Spleen (tissue), 11 donors: Measurements from ENCODE around the gene SYNDIG1. TPM values are rescaled to one million over a fixed set of nuclear protein-coding genes. Genes with fewer than 3 reads are reported as not detected.

Experiments
- DNase-seq: peaks from one replicate; pipeline ENCODE4 v3.0.0-alpha.2; 2020
- H3K27ac ChIP-seq, 8 donors: fragments of 200-600 bp; sonication (generic) in 7 of 8; 1 replicate in 4 of 8; 2 replicates in 4 of 8; pipeline versions ENCODE4 v1.5.0 to v1.8.0; 2016 to 2021; ENCODE audit warnings: inconsistent platforms in 4 of 8, mild to moderate bottlenecking in 4 of 8, moderate library complexity in 1 of 8
- H3K27me3 ChIP-seq, 7 donors: fragments of 200-600 bp; sonication (generic) in 6 of 7; replicated peaks in 1 of 7; 1 replicate in 4 of 7; 2 replicates in 3 of 7; pipeline versions ENCODE4 v1.5.0 to v1.8.0; 2016 to 2021; ENCODE audit warnings: inconsistent platforms in 3 of 7, mild to moderate bottlenecking in 1 of 7
- H3K36me3 ChIP-seq, 6 donors: fragments of 200-600 bp; sonication (generic) in 5 of 6; 1 replicate in 4 of 6; 2 replicates in 2 of 6; pipeline versions ENCODE4 v1.5.0 to v1.8.0; 2016 to 2021; ENCODE audit warnings: inconsistent platforms in 2 of 6
- H3K4me1 ChIP-seq, 6 donors: fragments of 200-600 bp; sonication (generic) in 5 of 6; 1 replicate in 3 of 6; 2 replicates in 3 of 6; pipeline versions ENCODE4 v1.5.0 to v1.8.0; 2016 to 2021; ENCODE audit warnings: inconsistent platforms in 3 of 6
- H3K4me3 ChIP-seq, 8 donors: fragments of 200-600 bp; sonication (generic) in 7 of 8; 1 replicate in 4 of 8; 2 replicates in 4 of 8; pipeline versions ENCODE4 v1.5.0 to v1.8.0; 2016 to 2021; ENCODE audit warnings: inconsistent platforms in 4 of 8, mild to moderate bottlenecking in 4 of 8, moderate library complexity in 2 of 8
- H3K9me3 ChIP-seq, 8 donors: fragments of 200-600 bp; sonication (generic) in 7 of 8; 1 replicate in 4 of 8; 2 replicates in 4 of 8; pipeline versions ENCODE4 v1.5.0 to v1.8.0; 2016 to 2021; ENCODE audit warnings: inconsistent platforms in 4 of 8
- POLR2A ChIP-seq, 3 donors: fragments of 450-650 bp; IDR thresholded peaks; one replicate each; pipeline ENCODE4 v1.5.1; 2017; ENCODE audit warnings: antibody characterized with exemption in 3 of 3, mild to moderate bottlenecking in 1 of 3
- POLR2AphosphoS5 ChIP-seq, 3 donors: sonication (generic); formaldehyde crosslinking; IDR thresholded peaks; one replicate each; pipeline ENCODE4 v1.5.1; 2017; ENCODE audit warnings: antibody characterized with exemption in 3 of 3
- WGBS, 5 donors: extraction: QIAGEN DNeasy Blood & Tissue Kit in 3 of 5; methylation state at CpG; one replicate each; pipeline versions ENCODE4 v1.1.5 to v1.1.7; 2013 to 2018; 5-methylcytosine and 5-hydroxymethylcytosine counted together
- intact Hi-C: fragments of 100-400 bp; cut with DNase I; formaldehyde crosslinking; loops from one replicate; pipeline ENCODE4 v1.15.0; 2023; ENCODE audit warnings: low total_unique reads
- polyA plus RNA-seq, 3 donors: library from polyadenylated mRNA; stranded (reverse); fragments of 200-250 nt; gene quantifications; one replicate each; pipeline ENCODE4 v1.2.1, GENCODE V29; 2013
- total RNA-seq, 7 donors: library from RNA; depleted of rRNA in 3 of 7; stranded (reverse); fragments of >200 nt in 3 of 7; fragmentation: NEBNext Ultra II Directional in 4 of 7; extraction: Animal tissue kit (Norgen Biotek cat#: 25700) in 4 of 7; gene quantifications; one replicate each; pipeline versions ENCODE4 v1.1.0 to v1.2.1, GENCODE V29; 2016 to 2021
- TF ChIP-seq, protein P1 (sequence below), 11 experiments: fragments of 200-600 bp in 7 of 11; fragments of 450-650 bp in 4 of 11; sonication (generic) in 4 of 11; IDR thresholded peaks in 8 of 11; conservative IDR thresholded peaks in 3 of 11; 1 replicate in 7 of 11; 2 replicates in 4 of 11; pipeline versions ENCODE4 v1.4.0 to v1.8.0; 2016 to 2021; ENCODE audit warnings: antibody characterized with exemption in 11 of 11, inconsistent platforms in 4 of 11, mild to moderate bottlenecking in 1 of 11
- donor health status: healthy with polysubstance abuse.
- donor health status: DM: no; HTN: no; CAD: no; lungs with moderate emphysema.
- donor health status: DM: no; HTN: no; CAD: no.
- donor health status: Bipolar disorder and iron deficiency.
- donor health status: healthy.
- donor health status: DM: no; HTN: no; CAD: no.
- donor health status: DM: yes; HTN: yes; CAD: no.

The SYNDIG1 gene
- total and polyA plus RNA-seq, 10 donors = 0.70 to 3.5 (median 1.3) TPM

DNA sequence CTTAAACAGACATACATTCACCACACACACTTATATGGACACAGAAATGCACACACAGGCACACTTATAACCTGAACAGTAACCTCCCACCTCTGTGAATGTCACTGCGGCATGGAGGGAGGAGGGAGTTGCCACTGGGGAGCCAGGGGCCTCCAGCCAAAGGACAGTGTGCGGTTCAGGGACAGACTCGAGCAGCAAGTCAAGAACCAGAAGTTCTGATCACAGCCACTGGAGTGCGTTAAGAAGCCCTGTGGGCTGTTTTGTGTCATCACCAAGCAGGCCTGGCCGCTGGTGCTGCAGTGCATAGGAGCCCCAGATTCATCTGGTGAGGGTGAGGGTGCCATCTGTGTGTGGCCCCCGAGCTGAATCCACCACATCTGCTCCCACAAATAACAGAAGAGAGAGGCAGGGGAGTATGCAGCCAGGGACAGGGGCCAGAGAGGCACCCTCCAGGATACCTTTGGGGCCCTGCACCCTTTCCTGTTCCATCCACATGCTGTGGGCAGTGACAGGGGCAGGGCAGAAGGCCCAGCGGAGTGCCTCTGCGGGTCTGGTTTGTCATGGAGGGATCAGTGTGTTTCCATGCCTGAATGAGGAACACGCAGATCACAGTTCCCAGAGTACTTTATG is 20.3 kb downstream of the SYNDIG1 start:
- H3K9me3 ChIP-seq = no peaks in the 10 kb centered on the region
- H3K27ac ChIP-seq = no peak overlapping the region
- DNase-seq = peak; percentile 60
- WGBS, 5 donors = 77 to 89% (median 86%) methylated on average over 7 to 9 of the region's 9 CpGs
- no peaks in the 10 kb centered on the region for H3K36me3 ChIP-seq
- H3K27me3 ChIP-seq = no peaks in the 10 kb centered on the region
- no peaks in the 10 kb centered on the region for H3K4me1 ChIP-seq
- H3K4me3 ChIP-seq = no peak overlapping the region
- no peak for TF ChIP-seq POLR2AphosphoS5 (IDR thresholded peaks at IDR 0.05)
- TF ChIP-seq POLR2A (IDR thresholded peaks at IDR 0.05) = no peak
- TF ChIP-seq, protein P1, sequence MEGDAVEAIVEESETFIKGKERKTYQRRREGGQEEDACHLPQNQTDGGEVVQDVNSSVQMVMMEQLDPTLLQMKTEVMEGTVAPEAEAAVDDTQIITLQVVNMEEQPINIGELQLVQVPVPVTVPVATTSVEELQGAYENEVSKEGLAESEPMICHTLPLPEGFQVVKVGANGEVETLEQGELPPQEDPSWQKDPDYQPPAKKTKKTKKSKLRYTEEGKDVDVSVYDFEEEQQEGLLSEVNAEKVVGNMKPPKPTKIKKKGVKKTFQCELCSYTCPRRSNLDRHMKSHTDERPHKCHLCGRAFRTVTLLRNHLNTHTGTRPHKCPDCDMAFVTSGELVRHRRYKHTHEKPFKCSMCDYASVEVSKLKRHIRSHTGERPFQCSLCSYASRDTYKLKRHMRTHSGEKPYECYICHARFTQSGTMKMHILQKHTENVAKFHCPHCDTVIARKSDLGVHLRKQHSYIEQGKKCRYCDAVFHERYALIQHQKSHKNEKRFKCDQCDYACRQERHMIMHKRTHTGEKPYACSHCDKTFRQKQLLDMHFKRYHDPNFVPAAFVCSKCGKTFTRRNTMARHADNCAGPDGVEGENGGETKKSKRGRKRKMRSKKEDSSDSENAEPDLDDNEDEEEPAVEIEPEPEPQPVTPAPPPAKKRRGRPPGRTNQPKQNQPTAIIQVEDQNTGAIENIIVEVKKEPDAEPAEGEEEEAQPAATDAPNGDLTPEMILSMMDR (IDR thresholded peaks at IDR 0.05 in 8 of 11, conservative IDR thresholded peaks at IDR 0.05 in 3 of 11) = no peak
- intact Hi-C loops = no loop called here

DNA sequence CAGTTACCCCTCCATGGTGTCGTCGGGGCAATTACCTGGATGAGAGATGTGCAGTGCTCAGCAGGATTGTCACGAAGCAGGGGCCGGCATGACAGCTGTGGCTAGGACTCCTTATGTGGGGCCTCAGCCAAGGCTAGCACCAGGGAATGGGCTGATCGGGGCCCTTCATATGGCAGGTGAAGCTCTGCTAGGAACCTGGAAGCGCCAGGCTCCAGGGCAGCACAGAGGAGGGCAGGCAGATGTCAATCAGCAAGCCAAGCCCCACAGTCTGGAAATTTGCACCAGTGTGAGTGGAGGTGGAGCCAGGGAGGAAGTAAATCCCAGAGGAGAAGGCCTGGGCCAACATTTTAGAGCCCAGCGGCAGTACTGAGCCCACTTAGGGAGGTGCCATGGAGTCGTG is 21.2 kb downstream of the SYNDIG1 start:
- no peaks in the 10 kb centered on the region for H3K9me3 ChIP-seq
- 93 to 95% (median 94%) methylated on average over 6 to 8 of the region's 8 CpGs for WGBS, 5 donors
- peak; percentile 45 for DNase-seq
- intact Hi-C loops = no loop called here
- H3K36me3 ChIP-seq = no peaks in the 10 kb centered on the region
- no peak overlapping the region for H3K27ac ChIP-seq
- no peak overlapping the region for H3K4me3 ChIP-seq
- TF ChIP-seq POLR2A (IDR thresholded peaks at IDR 0.05) (no peak), POLR2AphosphoS5 (IDR thresholded peaks at IDR 0.05) (no peak)
- TF ChIP-seq, protein P1 (IDR thresholded peaks at IDR 0.05 in 8 of 11, conservative IDR thresholded peaks at IDR 0.05 in 3 of 11) = no peak
- H3K4me1 ChIP-seq = no peaks in the 10 kb centered on the region
- H3K27me3 ChIP-seq = no peaks in the 10 kb centered on the region

- H3K4me1 ChIP-seq = no peaks in the 10 kb centered on the region
- WGBS, 5 donors = 85 to 91% (median 90%) methylated on average over 13 to 14 of the region's 14 CpGs
- intact Hi-C loops = no loop called here
- H3K27ac ChIP-seq = no peak overlapping the region
- H3K36me3 ChIP-seq = no peaks in the 10 kb centered on the region
- no peaks in the 10 kb centered on the region for H3K27me3 ChIP-seq
- TF ChIP-seq POLR2AphosphoS5 (IDR thresholded peaks at IDR 0.05) (no peak), POLR2A (IDR thresholded peaks at IDR 0.05) (no peak)
- TF ChIP-seq, protein P1 (IDR thresholded peaks at IDR 0.05 in 8 of 11, conservative IDR thresholded peaks at IDR 0.05 in 3 of 11) = no peak
- H3K9me3 ChIP-seq = no peaks in the 10 kb centered on the region
- H3K4me3 ChIP-seq = no peak overlapping the region
- peak; percentile 55 for DNase-seq
Observed at GRCh38 chr20:24491041-24491756, 21.8 kb downstream of the SYNDIG1 start.

GRCh38 chr20:24492031-24492607 is 22.7 kb downstream of the SYNDIG1 start:
- no peaks in the 10 kb centered on the region for H3K4me1 ChIP-seq
- H3K9me3 ChIP-seq = no peaks in the 10 kb centered on the region
- intact Hi-C loops = no loop called here
- DNase-seq = peak; percentile 51
- H3K27me3 ChIP-seq = no peaks in the 10 kb centered on the region
- no peak overlapping the region for H3K27ac ChIP-seq
- WGBS, 5 donors = 73 to 83% (median 79%) methylated on average over 16 of the region's 16 CpGs
- no peak for TF ChIP-seq POLR2A (IDR thresholded peaks at IDR 0.05)
- TF ChIP-seq, protein P1 (IDR thresholded peaks at IDR 0.05 in 8 of 11, conservative IDR thresholded peaks at IDR 0.05 in 3 of 11) = no peak
- TF ChIP-seq POLR2AphosphoS5 (IDR thresholded peaks at IDR 0.05) = no peak
- H3K4me3 ChIP-seq = no peak overlapping the region
- H3K36me3 ChIP-seq = no peaks in the 10 kb centered on the region
